Measurements from ENCODE around the gene VPS9D1.
A peak's percentile ranks its signal among the peaks of the same experiment; 100 is the strongest.
"Not testable (repeated sequence)": the region's sequence is repeated elsewhere in the genome, so short reads cannot be mapped to it uniquely, and the experiment has no call there.

The VPS9D1 gene

GRCh38 chr16:89709166-89709565, 11.5 kb downstream of the VPS9D1 start:
- DNase-seq, result peak; percentile 24

GRCh38 chr16:89708481-89708931, 12.2 kb downstream of the VPS9D1 start:
- peak; percentile 40 for DNase-seq

GRCh38 chr16:89707695-89708094, 13.0 kb downstream of the VPS9D1 start:
- DNase-seq, result no peak

- no peak for DNase-seq
Observed at GRCh38 chr16:89706518-89707260, 14.0 kb downstream of the VPS9D1 start.

GRCh38 chr16:89705006-89705405, 15.7 kb downstream of the VPS9D1 start:
- no peak for DNase-seq

GRCh38 chr16:89704281-89704680, 16.4 kb downstream of the VPS9D1 start:
- DNase-seq, result no peak

GRCh38 chr16:89701425-89702406, 19.0 kb downstream of the VPS9D1 start, which contains the start of gene SPATA2L:
Gene SPATA2L, minus strand, starts transcription at chr16:89701705. Its CDS starts 473 bp downstream, at chr16:89701232.
- peak; percentile 88 for DNase-seq

GRCh38 chr16:89700649-89701424, 19.9 kb downstream of the VPS9D1 start:
- DNase-seq, result no peak

- peak; percentile 96 for DNase-seq
Observed at GRCh38 chr16:89700100-89700648, 20.5 kb downstream of the VPS9D1 start.

GRCh38 chr16:89699629-89700099, 21.0 kb downstream of the VPS9D1 start:
- not testable (repeated sequence) for DNase-seq

- not testable (repeated sequence) for DNase-seq
Observed at GRCh38 chr16:89698717-89699116, 22.0 kb downstream of the VPS9D1 start.

GRCh38 chr16:89697616-89698331, 22.9 kb downstream of the VPS9D1 start:
- DNase-seq, result no peak

GRCh38 chr16:89697161-89697615, 23.5 kb downstream of the VPS9D1 start:
- peak; percentile 74 for DNase-seq

GRCh38 chr16:89696670-89697128, 24.0 kb downstream of the VPS9D1 start:
- DNase-seq, result no peak

GRCh38 chr16:89695875-89696669, 24.6 kb downstream of the VPS9D1 start:
- no peak for DNase-seq

- no peak for DNase-seq
Observed at GRCh38 chr16:89695086-89695874, 25.4 kb downstream of the VPS9D1 start.

- DNase-seq, result not testable (repeated sequence)
Observed at GRCh38 chr16:89694784-89695085, 26.0 kb downstream of the VPS9D1 start.

- DNase-seq, result no peak
Observed at GRCh38 chr16:89693931-89694783, 26.5 kb downstream of the VPS9D1 start.

GRCh38 chr16:89693289-89693731, 27.4 kb downstream of the VPS9D1 start:
- no peak for DNase-seq
